ENCODE results near the gene CRACDL. TPM values are rescaled to one million over a fixed set of nuclear protein-coding genes. Genes with fewer than 3 reads are reported as not detected.
A peak's percentile ranks its signal among the peaks of the same experiment; 100 is the strongest.
"Not testable (repeated sequence)": the region's sequence is repeated elsewhere in the genome, so short reads cannot be mapped to it uniquely, and the experiment has no call there.

The CRACDL gene
- polyA plus RNA-seq, 10 donors, result 1.2 to 3.0 (median 1.8) TPM

GRCh38 chr2:98776136-98776535, 159.9 kb downstream of the CRACDL start:
- no peak for DNase-seq

- DNase-seq, result peak in 1 of 3 donors; percentile 18
Measured at GRCh38 chr2:98775146-98775986, 160.7 kb downstream of the CRACDL start.

GRCh38 chr2:98773907-98774306, 162.1 kb downstream of the CRACDL start:
- no peak for DNase-seq

DNA sequence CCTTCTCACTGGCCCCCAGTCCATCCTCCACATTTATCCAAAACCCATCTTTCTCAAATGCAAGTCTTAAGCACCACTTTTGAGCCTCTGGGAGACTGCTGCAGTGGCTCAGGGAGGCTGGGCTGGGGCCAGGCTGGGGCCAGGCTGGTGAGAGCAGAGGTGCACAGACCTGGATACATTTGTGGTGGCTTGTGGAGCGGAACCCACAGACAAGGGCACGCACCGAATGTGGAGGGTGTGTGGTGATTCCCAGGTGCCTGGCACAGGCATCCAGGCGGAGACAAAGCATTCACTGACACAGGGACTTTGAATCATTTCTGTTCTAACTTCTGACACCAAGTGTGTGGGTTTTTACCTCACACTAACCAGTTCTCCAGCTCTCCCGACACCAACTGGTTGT, 162.9 kb downstream of the CRACDL start:
- DNase-seq, result no peak

DNA sequence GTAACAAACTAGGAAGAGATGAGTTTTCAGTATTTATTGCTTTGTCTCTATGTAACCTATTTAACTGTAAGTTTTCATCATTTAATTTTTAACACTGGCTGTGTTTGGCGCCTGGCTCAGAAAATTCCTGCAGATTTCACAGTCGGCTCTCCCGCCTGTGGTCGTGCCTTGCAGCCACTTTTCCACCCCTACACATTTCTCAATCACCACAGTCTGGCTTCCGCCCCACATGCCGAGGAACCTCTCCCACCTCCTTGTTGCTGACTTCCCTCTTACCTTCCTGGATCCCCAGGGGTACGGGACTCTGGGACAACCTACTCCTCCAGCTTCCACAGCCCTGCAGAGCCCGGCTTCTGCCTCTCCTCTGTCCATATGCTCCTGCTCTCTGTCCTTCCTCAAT, 163.5 kb downstream of the CRACDL start:
- DNase-seq, result no peak

GRCh38 chr2:98771721-98772524, 164.1 kb downstream of the CRACDL start:
- peak in 1 of 3 donors; percentile 38 for DNase-seq

DNA sequence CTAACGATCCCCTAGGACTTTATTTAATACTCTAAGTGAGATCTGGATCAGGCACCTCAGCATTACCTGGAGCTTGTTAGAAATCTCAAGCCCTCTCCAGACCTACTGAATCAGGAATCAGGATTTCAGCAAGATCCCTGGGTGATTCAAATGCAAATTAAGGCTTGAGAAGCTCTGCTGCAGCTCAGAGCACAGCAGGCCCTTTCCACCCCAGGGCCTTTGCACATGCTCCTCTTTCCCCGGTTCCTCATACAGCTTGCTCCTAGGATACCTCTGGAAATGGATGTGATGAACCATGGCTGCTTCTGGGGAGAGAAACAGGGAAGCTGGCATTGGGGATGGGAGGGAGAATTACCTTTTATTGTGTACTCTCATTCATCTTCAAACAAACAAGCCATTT, 164.8 kb downstream of the CRACDL start:
- no peak for DNase-seq

DNA sequence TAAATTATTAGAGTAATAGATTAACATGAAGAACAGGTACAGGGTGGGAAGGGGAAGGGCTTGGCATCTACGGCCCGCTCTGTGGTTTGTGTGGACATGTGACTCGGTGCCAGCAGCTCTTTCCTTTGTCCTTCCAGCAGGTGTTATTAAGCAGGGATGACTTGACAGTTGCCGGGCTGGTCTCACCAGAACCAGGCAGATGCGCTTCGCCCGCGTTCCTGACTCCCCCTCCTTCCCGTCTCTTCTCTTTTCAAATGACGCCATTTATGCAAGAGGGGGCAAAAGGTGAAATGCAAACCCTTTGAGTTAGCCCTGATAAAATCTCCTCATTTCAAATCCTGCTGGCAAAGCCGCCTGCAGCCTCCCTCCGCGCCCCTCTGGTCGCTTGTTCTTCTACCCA, 166.2 kb downstream of the CRACDL start:
- DNase-seq, result no peak

DNA sequence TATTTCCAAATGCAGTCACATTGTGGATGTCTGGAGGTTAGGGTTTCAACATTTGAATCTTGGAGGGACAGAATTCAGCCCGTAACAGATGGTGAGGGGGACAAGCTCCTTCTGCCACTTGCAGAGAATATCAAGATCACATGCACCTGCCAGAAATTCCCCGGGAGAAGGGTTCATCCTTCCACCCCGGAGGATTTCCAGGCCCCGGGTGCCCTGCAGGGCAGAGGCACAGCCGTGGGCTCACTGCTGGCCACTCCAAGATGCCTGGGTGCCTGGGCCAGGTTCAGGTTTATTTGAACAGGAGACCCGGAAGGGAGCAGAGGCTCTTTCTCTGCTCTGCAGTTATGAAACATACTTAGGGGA, 166.9 kb downstream of the CRACDL start:
- no peak for DNase-seq

DNA sequence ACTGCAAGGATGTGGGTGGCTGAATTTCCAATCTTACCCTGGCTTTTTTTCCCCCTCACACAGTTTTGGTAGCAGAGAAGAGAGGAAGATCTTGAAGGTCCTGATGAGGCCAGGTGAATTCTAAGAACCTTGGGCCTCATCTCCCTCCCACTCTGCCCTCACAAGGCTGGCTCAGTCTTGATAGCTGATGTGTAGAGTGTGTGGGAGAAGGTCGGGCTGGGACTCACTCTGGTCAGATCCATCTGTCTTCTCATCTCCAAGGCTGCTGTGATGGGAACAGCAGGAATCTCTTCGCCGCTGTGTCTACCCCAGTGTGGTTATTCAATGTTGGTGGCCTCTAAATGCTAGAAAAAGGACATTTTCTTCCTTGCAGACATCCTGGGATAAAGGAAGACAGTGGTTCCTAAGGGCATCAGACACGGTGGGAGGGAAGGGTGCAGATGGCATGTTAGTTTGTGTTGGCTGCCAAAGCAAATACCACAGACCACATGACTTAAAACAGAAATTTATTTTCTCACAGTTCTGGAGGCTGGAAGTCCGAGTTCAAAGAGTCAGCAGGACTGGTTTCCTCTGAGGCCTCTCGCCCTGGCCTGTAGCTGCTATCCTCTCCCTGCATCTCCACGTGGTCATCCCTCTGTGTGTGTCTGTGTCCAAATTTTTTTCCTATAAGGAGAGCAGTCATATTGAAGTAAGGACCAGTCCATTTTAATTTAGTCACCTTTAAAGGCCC, 167.5 kb downstream of the CRACDL start:
- no peak for DNase-seq

- DNase-seq, result no peak
Measured at GRCh38 chr2:98764499-98764898, 171.5 kb downstream of the CRACDL start.

DNA sequence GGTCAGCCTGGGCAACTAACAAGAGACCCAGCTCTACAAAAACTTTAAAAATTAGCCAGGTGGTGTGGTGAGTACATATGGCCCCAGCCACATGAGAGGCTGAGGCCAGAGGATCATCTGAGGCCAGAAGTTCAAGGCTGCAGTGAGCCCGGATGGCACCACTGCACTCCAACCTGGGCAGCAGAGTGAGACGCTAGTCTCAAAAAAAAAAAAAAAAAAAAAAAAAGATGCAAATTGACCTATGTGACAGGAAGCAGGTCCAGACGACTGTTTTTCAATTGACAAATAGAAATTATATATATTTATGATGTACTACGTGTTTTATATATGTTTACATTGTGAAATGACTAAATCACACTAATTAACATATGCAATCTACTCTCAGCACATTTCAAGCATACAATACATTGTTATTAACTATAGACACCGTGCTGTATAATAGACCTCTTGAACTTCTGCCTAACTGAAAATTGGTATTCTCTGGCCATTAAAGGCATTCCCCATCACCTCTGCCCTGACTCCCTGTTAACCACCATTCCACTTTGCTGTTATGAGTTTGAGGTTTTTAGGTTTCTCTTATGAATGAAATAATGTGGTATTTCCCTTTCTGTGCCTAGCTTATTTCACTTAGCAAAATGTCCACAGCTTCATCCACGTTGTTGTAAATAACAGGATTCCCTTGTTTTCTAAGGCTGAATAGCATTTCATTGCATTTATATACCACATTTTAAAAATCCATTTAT, 172.6 kb downstream of the CRACDL start:
- DNase-seq, result no peak

- no peak for DNase-seq
Measured at GRCh38 chr2:98761909-98762308, 174.1 kb downstream of the CRACDL start.

DNA sequence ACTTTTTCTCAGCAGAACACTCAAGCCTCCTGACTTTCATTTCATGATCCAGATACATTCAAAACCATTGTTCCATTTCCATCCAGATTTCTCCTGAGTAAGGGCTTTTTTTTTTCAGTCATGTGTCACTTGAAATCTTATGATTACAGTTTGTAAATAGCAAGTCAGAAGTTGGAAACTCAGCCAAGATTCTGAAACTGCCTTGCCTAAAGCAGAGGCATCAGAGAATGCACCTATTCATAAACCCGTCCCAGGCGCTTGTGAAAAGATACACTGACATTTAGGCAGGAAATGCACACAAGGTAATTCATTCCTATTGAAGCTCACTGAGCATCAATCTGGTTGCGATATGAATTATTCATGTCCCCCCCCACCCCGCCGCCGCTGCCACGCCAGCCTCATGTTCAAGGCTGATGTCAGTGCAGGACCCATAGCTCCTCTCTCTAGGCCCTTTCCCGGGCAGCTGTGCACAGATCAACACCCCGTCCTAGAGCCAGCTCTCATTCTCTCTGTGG, 174.7 kb downstream of the CRACDL start:
- DNase-seq, result no peak

GRCh38 chr2:98759827-98760625, 176.0 kb downstream of the CRACDL start:
- DNase-seq, result no peak

DNA sequence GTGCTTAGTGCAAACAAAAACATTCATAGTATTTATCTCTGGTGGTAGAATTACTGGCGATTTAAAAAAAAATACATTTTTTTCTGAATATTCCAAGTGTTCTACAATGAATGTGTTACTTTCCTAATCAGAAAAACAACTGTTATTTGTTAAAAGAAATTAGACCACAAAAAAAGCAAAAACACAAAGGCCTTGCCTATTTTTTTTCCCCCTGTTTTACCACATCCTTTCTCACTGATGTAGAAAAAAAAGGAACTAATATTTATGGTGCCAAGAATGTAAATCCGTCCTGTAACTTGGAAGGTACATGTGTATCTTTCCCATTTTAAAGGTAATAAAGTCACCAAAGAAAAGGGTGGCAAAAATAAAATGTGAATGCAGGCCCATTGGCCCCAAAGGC, 176.7 kb downstream of the CRACDL start:
- DNase-seq, result no peak

DNA sequence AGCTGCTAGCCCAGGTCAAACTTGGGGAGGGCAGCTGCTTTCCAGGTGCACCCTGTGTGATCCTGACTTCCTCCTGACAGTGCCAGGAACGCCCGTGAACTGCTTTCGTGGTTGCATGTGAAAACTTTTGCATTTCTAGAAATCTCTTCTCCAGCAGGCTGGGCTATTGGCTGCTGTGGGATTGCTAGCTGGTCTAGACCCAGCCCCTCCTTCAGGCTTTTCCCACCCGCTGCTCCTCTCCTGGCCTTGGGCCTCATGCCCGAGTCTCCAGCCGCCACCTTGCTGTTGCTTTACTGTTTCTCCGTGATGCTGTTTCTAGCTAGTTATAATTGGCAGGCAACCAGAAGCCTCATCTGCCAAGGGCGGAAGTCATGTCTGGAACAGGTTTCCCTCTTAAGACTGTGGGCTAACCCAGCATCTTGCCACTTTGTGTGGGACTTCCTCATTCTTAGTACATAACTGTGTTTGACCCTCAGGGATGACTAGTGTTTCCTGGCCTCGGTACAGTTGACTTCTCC, 178.1 kb downstream of the CRACDL start:
- peak; percentile 73 to 88 (median 79) for DNase-seq

DNA sequence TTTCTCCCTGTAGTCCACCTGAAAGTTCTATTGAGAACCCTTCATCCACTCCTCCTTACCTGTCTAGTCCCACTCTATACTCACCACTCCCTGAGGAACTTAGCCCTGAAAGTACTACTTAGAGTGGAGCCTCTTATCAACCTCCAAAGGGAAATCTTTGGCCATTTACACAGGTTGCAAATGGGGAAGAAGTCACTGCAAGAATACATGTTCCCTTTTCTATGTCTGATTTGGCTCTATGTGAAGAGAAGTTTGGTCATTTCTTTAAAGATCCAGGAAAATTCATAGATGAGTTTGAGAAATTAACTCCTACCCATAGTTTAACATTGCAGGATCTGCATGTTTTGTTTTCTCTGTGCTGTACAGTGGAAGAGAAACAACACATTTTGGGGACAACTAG, 182.2 kb downstream of the CRACDL start:
- no peak for DNase-seq

GRCh38 chr2:98752711-98753110, 183.3 kb downstream of the CRACDL start:
- not testable (repeated sequence) for DNase-seq

- no peak for DNase-seq
Measured at GRCh38 chr2:98751748-98752147, 184.3 kb downstream of the CRACDL start.
